ENCODE results near the gene NLRP10.

DNA sequence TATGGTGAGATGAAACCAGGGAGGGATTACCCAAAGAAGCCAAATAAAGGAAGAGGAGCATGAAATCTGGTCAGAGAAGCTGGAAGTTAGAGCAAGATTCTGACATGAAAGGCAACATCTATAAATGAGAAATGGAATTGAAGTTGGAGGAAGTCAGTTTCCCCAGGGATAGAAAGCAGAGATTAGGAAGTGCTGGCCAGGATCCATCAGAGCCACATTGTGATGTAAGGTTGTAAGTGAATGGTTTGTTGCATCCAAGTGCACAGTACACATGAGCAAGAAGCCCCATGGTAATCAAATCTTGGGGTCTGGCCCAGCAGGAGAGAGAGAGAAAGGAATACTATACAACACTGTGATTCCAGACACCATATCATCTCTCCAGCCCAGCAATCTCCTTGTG, 6.6 kb upstream of the NLRP10 start:
- TF ChIP-seq EZH2 (IDR thresholded peaks at IDR 0.05; ENCODE audit: insufficient read depth, poor library complexity, severe bottlenecking) (no peak), EZH2phosphoT487 (IDR thresholded peaks at IDR 0.05; ENCODE audit: insufficient read depth, low read depth) (no peak)

Data from GM23248 (cell line).